Mesodermal cell (in vitro differentiated cells): ENCODE results near the gene HOXA4.

ENCODE experiments used
- H3K27ac ChIP-seq: 2 replicates; pipeline ENCODE4 v1.7.0; 2013; ENCODE audit warnings: mild to moderate bottlenecking, low read depth, low read length, moderate library complexity; ENCODE audit not compliant: severe bottlenecking
- H3K36me3 ChIP-seq: 2 replicates; pipeline ENCODE4 v1.7.1; 2013; ENCODE audit warnings: mild to moderate bottlenecking, low read length, moderate library complexity; ENCODE audit not compliant: control insufficient read depth, insufficient read depth
- H3K4me1 ChIP-seq: one replicate; pipeline ENCODE4 v1.7.1; 2013; ENCODE audit warnings: mild to moderate bottlenecking, low read length; ENCODE audit not compliant: insufficient read depth, control insufficient read depth, poor library complexity, severe bottlenecking
- H3K4me3 ChIP-seq: 2 replicates; pipeline ENCODE4 v1.7.0; 2013; ENCODE audit warnings: low read length, control low read depth, mild to moderate bottlenecking; ENCODE audit not compliant: insufficient read depth, poor library complexity, severe bottlenecking; ENCODE audit errors: extremely low read depth
- H3K9me3 ChIP-seq: 2 replicates; pipeline ENCODE4 v1.7.1; 2013; ENCODE audit warnings: mild to moderate bottlenecking, low read length, moderate library complexity; ENCODE audit not compliant: control insufficient read depth
- WGBS, 2 experiments: methylation state at CpG; one replicate each; pipeline ENCODE4 v1.1.5; 2013; ENCODE audit warnings: missing lambda C conversion rate in 2 of 2; ENCODE audit not compliant: insufficient coverage in 2 of 2; 5-methylcytosine and 5-hydroxymethylcytosine counted together

The HOXA4 gene

GRCh38 chr7:27091105-27091504, 39.5 kb downstream of the HOXA4 start:
- Histone ChIP-seq H3K36me3 (no peaks in the 10 kb centered on the region), H3K4me3 (no peak overlapping the region), H3K9me3 (no peaks in the 10 kb centered on the region), H3K27ac (no peak overlapping the region), H3K4me1 (peaks cover 35% of the 10 kb centered on the region)
- 17% methylated on average over 1 of the region's 3 CpGs; no CpG with 5 or more reads in 1 of the 2 experiments for WGBS, 2 experiments

GRCh38 chr7:27088002-27088922, 42.3 kb downstream of the HOXA4 start:
- 95 to 96% methylated on average over 63 to 64 of the region's 68 CpGs for WGBS, 2 experiments
- Histone ChIP-seq H3K4me1 (peaks cover 24% of the 10 kb centered on the region), H3K27ac (no peak overlapping the region)

GRCh38 chr7:27083646-27084045, 46.9 kb downstream of the HOXA4 start:
- no peaks in the 10 kb centered on the region for H3K4me1 ChIP-seq
- WGBS, 2 experiments, result 86% methylated on average over 1 of the region's 2 CpGs; no CpG with 5 or more reads in 1 of the 2 experiments
- H3K36me3 ChIP-seq, result no peaks in the 10 kb centered on the region

More at GRCh38 chr7:27088002-27088922, 42.3 kb downstream of the HOXA4 start:
- no peaks in the 10 kb centered on the region for H3K36me3 ChIP-seq
- H3K4me3 ChIP-seq, result no peak overlapping the region
- H3K9me3 ChIP-seq, result no peaks in the 10 kb centered on the region

GRCh38 chr7:27082171-27082570, 48.4 kb downstream of the HOXA4 start:
- no peak overlapping the region for H3K27ac ChIP-seq
- H3K9me3 ChIP-seq, result no peaks in the 10 kb centered on the region
- H3K4me3 ChIP-seq, result no peak overlapping the region
- 100% methylated on average over 1 of the region's 1 CpG for WGBS, 2 experiments
- no peaks in the 10 kb centered on the region for H3K36me3 ChIP-seq
- H3K4me1 ChIP-seq, result no peaks in the 10 kb centered on the region

More at GRCh38 chr7:27083646-27084045, 46.9 kb downstream of the HOXA4 start:
- Histone ChIP-seq H3K27ac (no peak overlapping the region), H3K9me3 (no peaks in the 10 kb centered on the region), H3K4me3 (no peak overlapping the region)

- Histone ChIP-seq H3K4me3 (no peak overlapping the region), H3K9me3 (no peaks in the 10 kb centered on the region), H3K36me3 (no peaks in the 10 kb centered on the region), H3K27ac (no peak overlapping the region), H3K4me1 (no peaks in the 10 kb centered on the region)
- WGBS, 2 experiments, result 34 to 36% methylated on average over 4 of the region's 4 CpGs
These were observed 49.6 kb downstream of the HOXA4 start for GRCh38 chr7:27080844-27081436.

GRCh38 chr7:27079234-27079975, 51.2 kb downstream of the HOXA4 start:
- WGBS, 2 experiments, result no CpG with 5 or more reads among the region's 1 CpG
- Histone ChIP-seq H3K4me3 (no peak overlapping the region), H3K36me3 (no peaks in the 10 kb centered on the region), H3K27ac (no peak overlapping the region), H3K9me3 (no peaks in the 10 kb centered on the region), H3K4me1 (no peaks in the 10 kb centered on the region)

GRCh38 chr7:27078616-27079233, 51.8 kb downstream of the HOXA4 start:
- WGBS, 2 experiments, result no CpG with 5 or more reads among the region's 5 CpGs

More at GRCh38 chr7:27078616-27079233, 51.8 kb downstream of the HOXA4 start:
- Histone ChIP-seq H3K4me3 (no peak overlapping the region), H3K9me3 (no peaks in the 10 kb centered on the region), H3K4me1 (no peaks in the 10 kb centered on the region), H3K36me3 (no peaks in the 10 kb centered on the region), H3K27ac (no peak overlapping the region)
